Putamen (tissue), 1 donor: ENCODE results near the gene SLC6A18.

Source experiments
- DNase-seq: peaks from one replicate; pipeline ENCODE4 v3.0.0-alpha.2; 2016; ENCODE audit warnings: low spot score

SLC6A18 gene

GRCh38 chr5:1203311-1203967, 21.7 kb upstream of the SLC6A18 start:
- no peak for DNase-seq

GRCh38 chr5:1203968-1204692, 21.1 kb upstream of the SLC6A18 start:
- DNase-seq, result no peak

- no peak for DNase-seq
These were observed 20.4 kb upstream of the SLC6A18 start for GRCh38 chr5:1204693-1205242.

GRCh38 chr5:1205255-1206180, 19.7 kb upstream of the SLC6A18 start:
- DNase-seq, result no peak

- DNase-seq, result no peak
These were observed 18.4 kb upstream of the SLC6A18 start for GRCh38 chr5:1206521-1207412.

GRCh38 chr5:1207555-1207954, 17.6 kb upstream of the SLC6A18 start:
- no peak for DNase-seq

GRCh38 chr5:1208221-1208742, 16.9 kb upstream of the SLC6A18 start:
- no peak for DNase-seq

- no peak for DNase-seq
These were observed 16.3 kb upstream of the SLC6A18 start for GRCh38 chr5:1208743-1209488.

GRCh38 chr5:1209489-1209852, 15.7 kb upstream of the SLC6A18 start:
- no peak for DNase-seq

GRCh38 chr5:1209896-1210776, 15.0 kb upstream of the SLC6A18 start:
- DNase-seq, result no peak

GRCh38 chr5:1210832-1211251, 14.3 kb upstream of the SLC6A18 start:
- no peak for DNase-seq

GRCh38 chr5:1211701-1212100, 13.5 kb upstream of the SLC6A18 start:
- no peak for DNase-seq

- no peak for DNase-seq
These were observed 12.9 kb upstream of the SLC6A18 start for GRCh38 chr5:1212271-1212670.

- no peak for DNase-seq
These were observed 12.3 kb upstream of the SLC6A18 start for GRCh38 chr5:1212881-1213280.

- no peak for DNase-seq
These were observed 11.5 kb upstream of the SLC6A18 start for GRCh38 chr5:1213508-1214162.

GRCh38 chr5:1214163-1214935, 10.8 kb upstream of the SLC6A18 start:
- DNase-seq, result no peak

GRCh38 chr5:1214936-1215220, 10.3 kb upstream of the SLC6A18 start:
- DNase-seq, result no peak
